GM12892 (cell line): Measurements from ENCODE around the gene STX18.

Experiments used
- DNase-seq: peaks from one replicate; pipeline ENCODE4 v3.0.0; 2011; ENCODE audit not compliant: insufficient read length
- FAIRE-seq: peaks from 2 replicates; lab custom pipeline; 2011; peaks lifted over from hg19 to GRCh38; lab: Jason Lieb, UNC
- POLR2A ChIP-seq: IDR thresholded peaks from 2 replicates; pipeline ENCODE4 v1.6.1; 2011; ENCODE audit warnings: low read depth, low read length, control low read depth
- POLR2AphosphoS5 ChIP-seq: IDR thresholded peaks from 2 replicates; pipeline ENCODE4 v1.6.1; 2011; ENCODE audit warnings: low read depth, low read length, control low read depth
- TAF1 ChIP-seq: IDR thresholded peaks from 2 replicates; pipeline ENCODE4 v1.6.1; 2011; ENCODE audit warnings: low read depth, mild to moderate bottlenecking, control low read depth, low read length, borderline replicate concordance

The STX18 gene

GRCh38 chr4:4502694-4503311 is 39.0 kb downstream of the STX18 start:
- FAIRE-seq (no peak), DNase-seq (no peak)
- TF ChIP-seq POLR2A (no peak), TAF1 (no peak), POLR2AphosphoS5 (no peak)

GRCh38 chr4:4501679-4502078 is 40.2 kb downstream of the STX18 start:
- FAIRE-seq = no peak
- no peak for DNase-seq
- no peak for TF ChIP-seq TAF1
- no peak for TF ChIP-seq POLR2AphosphoS5
- no peak for TF ChIP-seq POLR2A

- TF ChIP-seq POLR2A (no peak), TAF1 (no peak), POLR2AphosphoS5 (no peak)
- no peak for FAIRE-seq
These were observed 42.3 kb downstream of the STX18 start for GRCh38 chr4:4499438-4500123.

GRCh38 chr4:4496592-4497372 is 45.1 kb downstream of the STX18 start:
- no peak for FAIRE-seq
- DNase-seq = no peak
- no peak for TF ChIP-seq POLR2AphosphoS5
- TF ChIP-seq TAF1 = no peak
- no peak for TF ChIP-seq POLR2A

More at GRCh38 chr4:4499438-4500123, 42.3 kb downstream of the STX18 start:
- DNase-seq = no peak

GRCh38 chr4:4494882-4495281 is 47.0 kb downstream of the STX18 start:
- TF ChIP-seq TAF1 (no peak), POLR2A (no peak), POLR2AphosphoS5 (no peak)
- FAIRE-seq (no peak), DNase-seq (no peak)

GRCh38 chr4:4492161-4492847 is 49.5 kb downstream of the STX18 start:
- peak; percentile 14 for DNase-seq
- TF ChIP-seq POLR2AphosphoS5 (no peak), POLR2A (no peak), TAF1 (no peak)
- FAIRE-seq = peak; percentile 88

- FAIRE-seq = no peak
- TF ChIP-seq POLR2A = no peak
- TF ChIP-seq POLR2AphosphoS5 = no peak
- no peak for TF ChIP-seq TAF1
- no peak for DNase-seq
These were observed 50.4 kb downstream of the STX18 start for GRCh38 chr4:4491396-4491893.

- DNase-seq = no peak
- TF ChIP-seq POLR2A = no peak
- TF ChIP-seq TAF1 = no peak
- no peak for TF ChIP-seq POLR2AphosphoS5
- FAIRE-seq = no peak
These were observed 51.0 kb downstream of the STX18 start for GRCh38 chr4:4490816-4491215.

GRCh38 chr4:4490041-4490440 is 51.8 kb downstream of the STX18 start:
- no peak for TF ChIP-seq POLR2AphosphoS5
- TF ChIP-seq POLR2A = no peak
- no peak for TF ChIP-seq TAF1
- no peak for FAIRE-seq
- no peak for DNase-seq

- TF ChIP-seq POLR2A (no peak), POLR2AphosphoS5 (no peak), TAF1 (no peak)
- peak; percentile 93 for FAIRE-seq
- DNase-seq = peak; percentile 25
These were observed 53.1 kb downstream of the STX18 start for GRCh38 chr4:4488405-4489404.
